Non-pigmented ciliary epithelial cell (primary cell): ENCODE results near the gene CNTROB.

Experiments used
- DNase-seq: peaks from one replicate; pipeline ENCODE4 v3.0.0-alpha.2; 2010; ENCODE audit warnings: low read depth

The CNTROB gene

DNA sequence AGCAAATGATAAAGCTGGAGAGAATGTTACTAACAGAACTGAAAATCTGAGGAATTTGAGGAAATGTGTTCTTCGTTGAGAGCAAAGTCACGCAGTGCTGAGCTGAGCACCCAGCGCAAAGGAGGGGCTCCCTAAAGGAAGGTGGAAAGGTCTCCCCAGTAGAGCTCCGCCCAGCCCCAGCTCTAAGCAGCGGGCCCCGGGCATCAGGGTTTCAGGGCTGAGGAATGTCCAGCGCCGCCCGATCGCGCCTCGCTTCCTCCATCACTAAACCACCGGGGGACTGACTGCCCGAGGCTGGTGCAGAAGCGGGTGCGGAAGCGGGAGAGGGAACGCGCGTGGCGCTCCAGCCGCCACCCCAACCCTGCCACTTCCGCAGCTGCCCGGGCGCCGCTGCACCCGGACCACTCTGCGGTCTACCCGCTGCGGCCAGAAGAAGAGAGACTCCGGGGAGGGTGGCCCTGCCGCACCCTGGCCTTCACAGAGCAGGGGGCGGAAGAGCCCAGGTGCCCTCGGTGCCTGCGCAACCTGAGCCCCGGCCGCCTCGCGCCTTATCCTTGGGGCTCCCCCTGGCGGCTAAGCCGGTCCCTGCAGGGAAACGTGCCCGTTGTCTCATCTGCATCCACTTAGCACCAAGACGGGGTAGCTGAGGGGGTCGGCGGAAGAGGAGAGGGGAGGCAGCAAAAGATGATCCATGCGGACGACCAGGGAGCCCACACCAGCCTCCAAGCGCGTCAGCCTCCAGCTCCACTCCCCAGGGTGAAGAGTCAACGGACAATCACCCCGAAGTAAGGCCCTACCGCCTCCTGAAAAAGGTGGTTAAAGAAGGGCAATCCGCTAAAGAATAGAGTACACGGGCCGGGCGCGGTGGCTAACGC, 58.0 kb downstream of the CNTROB start:
- no peak for DNase-seq

- DNase-seq = peak; percentile 24
Observed at GRCh38 chr17:7992516-7992915, 60.5 kb downstream of the CNTROB start.

DNA sequence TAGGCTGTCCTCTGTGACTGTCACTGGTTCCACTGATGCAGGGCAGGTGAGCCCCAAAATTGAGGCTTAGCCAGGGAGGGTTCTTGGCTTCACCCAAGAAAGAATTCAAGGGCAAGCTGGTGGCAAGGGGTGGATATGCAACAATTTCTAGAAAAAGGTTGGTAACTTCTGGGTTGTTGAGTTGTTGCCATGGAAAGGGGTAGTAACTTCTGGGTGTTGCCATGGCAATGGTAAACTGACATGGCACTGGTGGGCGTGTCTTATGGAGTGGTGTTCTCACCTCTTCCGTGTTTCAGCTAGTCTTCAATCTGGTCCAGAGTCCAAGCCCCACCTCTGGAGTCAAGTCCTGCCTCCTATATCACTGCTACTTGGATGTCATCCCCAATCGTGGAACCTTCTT, 60.9 kb downstream of the CNTROB start:
- DNase-seq = no peak

GRCh38 chr17:7993972-7994589, 62.1 kb downstream of the CNTROB start:
- no peak for DNase-seq

DNA sequence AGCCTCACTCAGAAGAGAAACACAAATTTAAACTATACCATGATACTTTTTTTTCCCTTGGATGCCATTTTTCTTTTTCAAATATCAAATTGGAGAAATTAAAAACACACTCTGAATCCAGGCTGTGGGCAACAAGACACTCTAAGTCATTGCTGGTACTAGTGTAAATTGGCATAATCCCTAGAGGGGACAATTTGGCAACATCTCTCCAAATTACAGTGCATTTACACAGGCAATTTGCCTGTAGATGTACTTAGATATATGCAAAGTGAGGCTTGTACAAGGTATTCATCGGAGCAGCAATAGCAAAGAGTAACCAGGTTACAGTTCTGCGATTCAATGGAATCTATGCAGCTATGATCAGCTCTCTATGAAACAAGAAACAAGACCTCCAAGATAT, 63.7 kb downstream of the CNTROB start:
- no peak for DNase-seq

GRCh38 chr17:7997186-7997585, 65.2 kb downstream of the CNTROB start:
- no peak for DNase-seq
